ENCODE data around the gene PIAS1.
"Not testable (repeated sequence)": the region's sequence is repeated elsewhere in the genome, so short reads cannot be mapped to it uniquely, and the experiment has no call there.

The PIAS1 gene

DNA sequence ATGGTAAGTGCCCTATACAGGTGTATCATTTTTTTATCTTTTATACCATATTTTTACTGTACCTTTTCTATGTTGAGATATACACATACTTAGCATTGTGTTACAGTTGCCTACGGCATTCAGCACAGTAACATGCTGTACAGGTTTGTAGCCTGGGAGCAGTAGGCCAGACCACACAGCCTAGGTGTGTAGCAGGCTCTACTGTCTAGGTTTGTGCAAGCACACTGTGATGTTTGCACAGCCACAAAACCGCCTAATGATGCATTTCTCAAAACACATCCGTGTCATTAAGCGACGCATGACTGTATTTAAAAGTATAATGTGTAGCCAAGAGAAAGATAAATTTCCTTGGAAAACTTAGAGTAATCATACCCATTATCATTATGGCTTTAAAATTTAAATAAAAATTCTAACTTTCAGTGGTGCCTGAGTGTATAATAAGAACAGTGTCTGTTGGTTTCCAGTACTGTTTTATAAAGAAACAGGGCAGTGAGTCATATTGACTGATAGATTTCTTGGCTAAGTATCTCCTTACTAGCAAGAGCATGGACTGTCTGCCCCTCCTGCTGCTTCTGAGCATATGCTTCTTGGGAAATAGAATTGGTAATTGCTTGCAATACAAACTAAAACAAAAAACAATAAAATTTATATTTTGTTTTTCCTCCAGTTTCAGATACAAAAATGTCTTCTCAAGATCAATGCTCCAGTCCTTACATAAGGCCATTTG, 132.7 kb downstream of the PIAS1 start:
- no peak for DNase-seq

DNA sequence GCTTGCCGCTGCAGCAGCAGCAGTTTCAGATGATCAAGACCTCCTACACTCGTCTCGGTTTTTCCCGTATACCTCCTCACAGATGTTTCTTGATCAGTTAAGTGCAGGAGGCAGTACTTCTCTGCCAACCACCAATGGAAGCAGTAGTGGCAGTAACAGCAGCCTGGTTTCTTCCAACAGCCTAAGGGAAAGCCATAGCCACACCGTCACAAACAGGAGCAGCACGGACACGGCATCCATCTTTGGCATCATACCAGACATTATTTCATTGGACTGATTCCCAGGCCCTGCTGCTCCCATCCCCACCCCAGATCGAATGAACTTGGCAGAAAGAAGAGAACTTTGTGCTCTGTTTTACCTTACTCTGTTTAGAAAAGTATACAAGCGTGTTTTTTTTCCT, 133.4 kb downstream of the PIAS1 start:
- DNase-seq, result peak; percentile 34 to 46

DNA sequence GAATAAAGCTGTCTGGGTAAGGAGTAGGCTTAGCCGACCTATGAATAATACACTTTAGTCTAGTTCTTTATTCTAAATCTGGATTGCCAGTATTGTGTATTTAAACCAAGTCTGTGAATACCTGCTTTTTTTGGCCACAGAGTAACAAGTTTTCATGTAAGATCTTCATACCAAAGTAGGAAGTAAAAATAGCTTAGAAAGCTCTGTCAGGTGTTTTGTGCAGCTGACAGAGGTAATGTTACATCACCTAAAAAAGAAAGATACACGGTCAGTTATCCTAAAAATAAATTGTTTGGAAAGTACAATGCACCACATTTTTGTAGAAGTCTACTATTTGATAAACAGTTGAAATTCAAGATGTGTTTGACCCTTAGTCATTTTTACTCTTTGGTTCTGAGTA, 134.5 kb downstream of the PIAS1 start:
- no peak for DNase-seq

DNA sequence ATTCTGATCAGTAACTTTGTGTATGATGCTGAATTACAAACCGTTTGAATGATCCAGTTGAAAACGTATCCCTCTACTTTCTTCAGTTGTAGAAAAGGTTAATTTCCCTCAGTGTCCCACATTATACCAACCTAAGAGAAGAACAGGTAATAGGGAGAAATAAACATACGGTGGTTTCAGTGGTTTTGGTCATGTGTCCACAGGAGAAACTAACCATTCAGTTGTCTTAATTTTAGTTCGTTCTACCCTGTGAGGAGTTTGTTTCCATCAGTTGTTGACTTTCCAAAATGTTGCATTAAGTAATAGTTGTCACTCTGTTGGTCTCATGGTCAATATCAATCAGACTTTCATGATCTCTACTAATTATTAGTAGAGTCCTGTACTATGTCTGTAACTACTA, 135.9 kb downstream of the PIAS1 start:
- DNase-seq, result no peak

DNA sequence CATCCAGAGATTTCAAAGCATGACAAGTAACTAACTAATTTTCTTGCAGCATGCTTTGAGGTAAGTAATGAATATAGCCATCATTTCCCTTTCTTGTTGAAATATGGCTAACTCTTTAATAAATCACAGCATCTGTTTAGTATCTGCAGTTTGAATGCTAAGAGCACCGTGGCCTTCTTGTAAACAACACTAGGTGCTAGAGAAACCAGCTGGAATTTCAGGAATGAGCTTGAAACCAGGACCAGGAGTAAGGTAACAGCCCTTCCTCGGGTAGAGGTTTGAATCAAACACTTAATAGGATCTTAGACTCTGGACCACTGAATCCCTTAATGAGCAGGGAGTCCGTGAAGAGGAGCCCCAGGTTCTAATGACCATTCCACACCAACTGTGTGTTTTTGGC, 137.4 kb downstream of the PIAS1 start:
- no peak for DNase-seq

DNA sequence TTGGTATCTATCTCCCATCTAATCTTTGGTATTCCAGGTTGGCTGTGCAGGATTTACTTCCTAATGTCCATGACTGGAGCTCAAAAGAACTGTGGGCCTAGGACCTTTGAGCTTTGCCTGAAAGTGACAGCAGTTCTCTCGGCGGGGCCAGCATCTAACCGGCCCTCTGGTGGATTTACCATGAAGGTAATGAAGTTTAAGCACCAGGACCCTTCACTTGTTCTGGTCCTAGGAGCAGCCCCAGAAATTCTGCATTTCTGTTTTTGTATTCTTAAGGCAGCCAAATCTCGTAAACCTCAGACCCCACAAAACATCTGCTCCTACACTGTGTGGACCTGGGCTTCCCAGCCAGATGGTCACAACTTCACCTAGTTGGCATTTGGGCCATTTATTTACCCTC, 138.0 kb downstream of the PIAS1 start:
- no peak for DNase-seq

DNA sequence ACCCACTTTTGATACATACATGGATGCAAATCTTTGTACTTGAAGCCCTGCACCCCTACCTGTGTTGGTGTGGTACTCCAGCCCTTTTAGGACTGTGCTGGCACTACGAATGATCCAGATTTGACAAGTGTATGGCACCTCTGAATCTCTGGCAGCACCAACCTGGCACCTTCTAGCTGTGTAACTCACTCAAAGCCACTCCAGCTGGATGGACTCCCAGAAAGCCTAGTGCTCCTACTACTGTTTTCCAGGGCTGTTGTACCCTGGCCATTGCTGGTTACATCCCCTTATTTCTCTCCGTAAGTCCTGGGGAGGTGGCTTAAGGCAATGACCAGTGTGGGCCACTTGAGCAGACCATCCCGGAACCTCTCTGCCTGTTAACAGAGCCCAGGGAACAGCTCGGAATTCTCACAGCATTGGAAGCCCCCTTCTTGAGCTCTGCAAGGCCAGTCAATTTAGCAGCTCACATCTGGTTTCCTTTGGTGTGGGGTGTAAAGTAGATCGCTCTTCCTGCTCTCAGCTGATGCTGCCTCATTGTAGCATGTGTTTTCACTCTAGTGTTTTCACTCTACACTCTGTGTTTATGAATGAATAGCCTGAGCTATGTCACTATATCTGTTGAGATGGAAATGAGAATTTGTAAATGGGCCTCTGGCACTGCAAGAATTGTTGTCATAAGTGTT, 138.8 kb downstream of the PIAS1 start:
- peak in 1 of 2 donors; percentile 21 for DNase-seq

DNA sequence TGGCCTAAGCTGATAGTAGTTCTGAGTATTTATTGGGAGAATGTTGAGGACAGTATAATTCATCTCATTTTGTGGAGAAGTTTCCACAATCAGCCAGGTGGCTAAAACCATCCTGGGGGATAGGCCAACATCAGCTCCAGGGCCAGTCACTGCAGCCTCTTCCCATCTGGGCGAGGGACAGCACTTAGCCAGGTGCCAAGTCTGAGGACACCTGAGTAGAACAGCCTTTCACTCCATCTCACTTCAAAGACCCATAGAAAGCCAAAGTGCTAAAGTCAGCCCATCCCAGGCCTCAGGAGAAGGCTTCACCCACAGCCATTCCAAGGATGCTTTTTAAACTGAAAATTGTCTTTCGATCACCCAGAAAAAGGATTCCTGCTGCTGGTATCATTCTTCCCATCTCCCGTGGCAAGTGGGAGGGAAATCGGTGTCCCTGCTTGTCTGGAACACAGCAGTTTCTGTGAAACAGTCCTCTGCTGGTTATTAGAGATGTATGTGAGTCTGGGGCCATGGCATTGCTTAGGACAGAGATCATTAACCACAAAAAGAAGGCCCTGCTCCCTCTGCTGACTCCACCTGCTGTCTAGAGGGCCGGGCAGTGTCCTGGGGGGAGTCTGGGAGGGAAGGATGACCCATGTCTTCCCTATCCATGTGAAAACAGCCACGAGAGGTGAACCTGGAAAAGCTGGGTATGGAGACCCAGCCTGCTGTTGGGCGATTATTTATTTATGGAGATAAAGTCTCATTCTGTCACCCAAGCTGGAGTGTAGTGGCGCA, 141.4 kb downstream of the PIAS1 start:
- no peak for DNase-seq

DNA sequence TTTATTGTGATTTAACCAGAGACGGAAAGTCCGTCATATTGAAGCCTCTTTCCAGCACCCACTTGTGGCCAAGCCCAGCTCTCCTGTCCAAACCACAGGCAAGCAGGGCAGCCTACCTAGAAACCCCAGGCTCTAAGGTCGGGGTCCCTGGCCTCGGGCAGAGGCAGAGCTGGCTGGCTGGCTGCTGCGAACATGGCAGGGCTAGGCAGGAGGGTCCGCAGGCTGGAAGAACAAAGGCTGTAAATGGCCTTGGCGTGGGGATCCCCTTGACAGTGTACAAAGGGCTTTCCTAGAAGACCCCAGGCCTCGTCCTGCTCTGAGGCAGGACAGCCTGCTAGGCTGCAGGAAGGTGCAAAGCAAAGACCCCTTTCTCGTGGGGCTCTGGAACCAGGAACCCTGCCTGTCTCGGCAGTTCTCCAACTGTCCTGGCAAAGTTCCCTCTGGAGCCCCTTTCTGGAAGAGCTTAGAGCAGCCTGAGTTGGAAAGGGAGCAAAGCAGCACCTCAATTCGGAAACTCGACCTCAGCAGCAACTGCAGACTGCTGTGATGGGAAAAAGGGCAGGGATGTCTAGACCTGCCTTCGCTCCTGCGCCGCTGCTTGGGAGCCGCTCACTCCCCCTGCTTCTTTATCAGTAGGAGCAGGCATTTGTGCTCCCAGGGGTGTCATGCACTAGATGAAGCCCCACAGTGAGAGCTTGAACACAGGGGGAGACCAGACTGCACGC, 142.5 kb downstream of the PIAS1 start:
- no peak for DNase-seq

DNA sequence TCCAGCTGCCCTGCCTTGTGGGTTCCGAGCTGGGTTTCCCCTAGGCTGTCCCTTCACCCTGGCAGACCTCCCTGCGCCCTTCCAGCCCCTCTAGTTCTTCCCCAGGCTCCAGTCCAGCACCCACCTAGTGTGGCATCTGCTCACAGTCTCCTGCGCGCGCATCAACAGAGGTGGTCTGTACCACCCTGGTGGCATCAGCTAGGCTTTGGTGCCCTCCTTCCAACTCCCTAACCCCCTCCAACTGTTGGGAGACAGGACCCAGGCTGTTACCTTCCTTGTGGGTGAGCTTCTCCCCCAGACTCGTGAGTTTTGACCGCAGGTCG, 143.0 kb downstream of the PIAS1 start:
- no peak for DNase-seq

DNA sequence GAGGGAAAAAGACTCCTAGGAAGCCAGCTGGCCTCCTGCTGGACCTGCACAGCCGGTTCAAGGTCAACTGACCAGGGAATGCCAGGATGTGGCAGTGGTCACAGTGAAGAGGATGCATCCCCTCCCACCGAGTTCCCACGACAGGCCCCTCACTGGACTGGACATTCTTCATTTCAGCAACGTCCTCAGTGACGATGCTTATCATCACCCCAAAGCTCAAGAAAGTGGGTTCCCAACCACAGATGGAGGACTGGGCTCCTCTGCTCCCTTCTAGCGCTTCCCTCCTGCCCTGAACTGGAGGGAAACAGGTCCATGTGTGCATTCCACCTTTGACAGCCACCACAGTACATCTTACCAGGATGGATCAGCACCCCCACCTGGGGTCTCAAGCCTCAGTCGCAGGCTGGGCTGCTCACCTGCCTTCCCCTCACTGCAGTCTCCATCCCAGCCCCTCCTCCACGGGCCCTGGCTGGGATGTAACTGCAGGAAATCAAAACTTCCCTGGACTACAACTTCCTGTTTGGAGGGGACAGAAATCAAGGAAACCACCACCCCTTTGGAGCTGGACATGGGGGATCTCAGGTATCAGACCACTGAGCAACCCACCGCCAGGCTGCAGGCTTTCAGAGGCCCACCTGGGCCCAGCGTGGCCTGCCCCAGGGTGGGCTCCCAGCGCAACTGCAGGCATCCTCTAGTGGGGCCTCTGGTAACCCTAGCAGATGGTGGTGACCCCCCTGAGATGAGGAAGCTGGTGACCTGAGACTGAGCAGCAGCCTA, 143.7 kb downstream of the PIAS1 start:
- no peak for DNase-seq

DNA sequence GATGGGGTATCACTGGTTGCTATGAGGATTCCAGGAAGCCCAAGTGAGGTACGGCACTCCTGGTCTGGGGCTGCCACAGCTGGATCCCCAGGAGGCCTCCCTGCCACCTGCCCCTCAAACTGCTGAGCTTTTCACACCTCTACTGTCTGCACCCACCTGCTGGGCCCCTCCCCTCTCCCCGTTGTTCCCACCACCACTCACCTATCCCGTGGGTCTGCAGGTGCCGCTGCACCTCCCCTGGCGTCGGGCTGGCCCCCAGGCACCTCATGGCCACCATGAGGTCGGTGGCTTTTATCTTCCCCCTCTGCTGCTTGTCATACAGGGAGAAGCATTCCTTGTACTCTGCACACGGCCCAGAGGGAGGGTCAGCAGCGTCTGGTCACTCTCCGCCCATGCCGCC, 145.2 kb downstream of the PIAS1 start:
- no peak for DNase-seq

DNA sequence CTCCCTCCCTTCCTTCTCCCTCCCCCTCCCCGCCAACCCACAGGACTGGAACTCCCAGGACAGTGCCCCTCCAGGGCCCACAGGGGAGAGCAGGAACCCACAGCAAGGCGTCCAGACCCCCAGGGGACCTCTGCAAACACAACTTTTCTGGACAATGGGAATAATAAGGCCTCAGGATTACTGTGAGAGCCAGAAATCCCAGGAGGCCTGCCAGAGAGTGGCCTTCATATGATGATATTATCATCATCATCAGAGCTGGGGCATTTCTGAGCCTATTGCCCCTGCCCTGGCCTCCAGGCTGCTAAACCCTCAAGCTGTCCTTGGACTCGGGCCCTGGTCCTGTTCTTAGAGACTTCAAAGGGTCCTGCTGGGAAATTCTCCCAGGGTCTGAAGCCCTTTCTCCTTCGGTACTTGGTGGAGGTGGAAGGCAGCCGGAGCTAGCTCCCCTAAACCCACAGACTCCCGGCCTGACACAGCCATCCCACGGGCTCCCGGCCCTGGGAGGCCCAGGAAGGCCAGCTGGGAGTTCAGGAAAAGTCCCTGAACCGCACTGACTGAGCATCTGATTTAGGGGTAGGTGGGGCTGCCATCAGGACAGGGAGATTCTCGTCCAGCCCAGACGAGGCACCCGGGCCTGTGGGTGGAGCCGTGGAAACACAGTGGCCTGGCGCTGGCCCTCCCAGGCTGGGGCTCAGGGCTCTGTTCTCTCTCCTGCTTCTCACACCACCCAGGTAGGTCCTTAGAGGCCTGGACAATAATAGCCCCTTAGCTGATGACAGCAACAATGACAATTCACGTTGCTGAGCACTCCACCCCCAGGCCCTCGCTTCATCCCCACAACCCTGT, 146.1 kb downstream of the PIAS1 start:
- no peak for DNase-seq

DNA sequence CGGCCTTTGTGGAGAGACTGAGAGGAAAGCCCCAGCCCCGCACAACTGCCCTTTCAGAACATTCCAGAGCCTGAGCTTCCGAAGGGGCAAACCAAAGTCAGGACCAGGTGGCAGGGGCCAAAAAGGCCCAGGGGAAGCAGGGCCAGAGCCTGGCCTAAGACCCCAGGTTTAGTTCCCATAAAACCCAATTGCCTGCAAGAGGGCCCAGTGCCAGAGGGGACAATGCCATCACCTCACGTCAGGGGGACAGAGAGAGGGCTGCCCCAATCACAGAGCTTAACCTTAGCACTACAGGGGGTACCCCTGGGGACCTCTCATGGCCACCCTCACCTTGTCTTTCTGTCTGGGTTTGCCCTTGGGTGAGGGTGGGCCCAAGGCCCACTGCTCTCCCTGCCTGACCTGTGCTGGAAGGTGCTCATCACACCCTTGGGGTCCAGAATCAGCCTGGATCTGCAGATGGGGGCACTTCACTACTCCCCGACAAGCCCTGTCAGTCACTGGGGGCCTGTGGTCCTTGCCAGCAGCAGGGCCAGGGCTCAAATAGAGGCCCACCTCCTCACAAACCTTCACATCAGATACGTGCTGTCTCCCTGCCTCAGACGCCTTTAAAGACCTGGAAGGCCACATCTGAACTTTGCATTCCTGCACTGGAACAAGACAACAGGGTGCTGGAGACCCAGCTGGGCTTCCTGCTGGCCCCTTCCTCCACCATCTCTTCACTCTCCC, 147.2 kb downstream of the PIAS1 start:
- no peak for DNase-seq

DNA sequence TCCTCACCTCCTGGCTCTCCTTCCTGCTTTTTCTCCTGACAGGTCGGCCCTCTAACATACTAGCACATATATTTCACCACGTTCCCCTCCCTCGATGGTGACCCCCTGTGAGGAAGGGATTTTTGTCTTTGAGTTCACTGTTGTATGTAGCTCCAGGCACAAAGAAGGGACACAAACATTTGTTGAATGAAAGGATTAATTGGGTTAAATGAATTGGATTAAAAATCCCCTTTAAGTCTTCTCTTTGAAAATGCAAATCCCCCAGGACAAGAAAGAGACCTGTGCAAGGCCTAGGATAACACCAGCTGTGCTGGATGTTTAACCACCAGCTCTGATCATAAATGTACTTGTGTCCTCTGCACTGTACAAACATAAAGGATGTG, 147.8 kb downstream of the PIAS1 start:
- no peak for DNase-seq

DNA sequence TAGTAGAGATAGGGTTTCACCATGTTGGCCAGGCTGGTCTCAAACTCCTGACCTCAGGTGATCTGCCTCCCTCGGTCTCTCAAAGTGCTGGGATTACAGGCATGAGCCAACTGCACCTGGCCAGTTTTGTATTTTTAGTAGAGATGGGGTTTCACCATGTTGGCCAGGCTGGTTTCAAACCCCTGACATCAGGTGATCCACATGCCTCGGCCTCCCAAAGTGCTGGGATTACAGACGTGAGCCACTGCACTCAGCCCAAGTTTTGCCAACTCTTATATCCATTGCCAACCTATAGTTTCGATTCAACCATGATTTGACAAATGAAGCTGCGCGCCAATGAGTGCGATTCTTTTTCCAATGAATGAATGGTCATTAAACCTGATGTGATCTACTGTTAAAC, 148.9 kb downstream of the PIAS1 start:
- not testable (repeated sequence) for DNase-seq

DNA sequence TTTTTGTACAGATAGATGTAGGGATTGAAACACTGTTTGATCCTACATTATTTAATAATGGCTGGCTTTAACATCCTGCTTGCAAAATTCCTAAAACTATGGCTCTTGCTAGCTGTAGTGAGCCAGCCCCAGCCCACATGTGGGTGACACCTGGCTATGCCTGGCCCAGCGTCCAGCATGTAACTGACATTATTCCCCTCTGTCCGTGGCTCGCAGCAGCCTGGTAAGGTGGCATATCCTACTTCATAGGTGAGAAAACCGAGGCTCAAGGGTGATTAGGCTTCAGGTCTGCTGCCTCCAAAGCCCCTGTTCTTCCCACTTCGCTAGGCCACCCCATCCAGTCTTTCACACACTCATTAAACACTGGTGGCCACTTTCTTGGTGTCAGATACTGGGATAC, 149.4 kb downstream of the PIAS1 start:
- no peak for DNase-seq

DNA sequence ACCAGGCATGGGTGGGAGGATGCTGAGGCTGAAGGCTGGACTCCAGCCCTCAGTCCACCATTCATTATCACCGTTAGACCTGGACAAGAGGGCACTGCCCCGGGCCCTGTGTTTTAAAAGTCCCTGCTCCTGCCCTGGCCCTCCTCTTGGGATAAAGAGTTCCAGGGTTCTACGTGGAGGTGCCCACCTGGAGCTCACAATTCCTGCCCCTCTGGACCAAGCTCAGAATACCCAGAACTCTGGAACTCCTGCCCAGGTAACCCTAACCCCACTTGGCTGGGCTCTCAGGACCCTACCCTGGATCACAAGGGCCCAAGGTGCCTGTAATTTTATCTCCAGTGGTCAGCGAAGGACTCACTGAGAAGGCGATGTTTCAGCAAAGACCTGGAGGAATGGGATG, 149.8 kb downstream of the PIAS1 start:
- no peak for DNase-seq

DNA sequence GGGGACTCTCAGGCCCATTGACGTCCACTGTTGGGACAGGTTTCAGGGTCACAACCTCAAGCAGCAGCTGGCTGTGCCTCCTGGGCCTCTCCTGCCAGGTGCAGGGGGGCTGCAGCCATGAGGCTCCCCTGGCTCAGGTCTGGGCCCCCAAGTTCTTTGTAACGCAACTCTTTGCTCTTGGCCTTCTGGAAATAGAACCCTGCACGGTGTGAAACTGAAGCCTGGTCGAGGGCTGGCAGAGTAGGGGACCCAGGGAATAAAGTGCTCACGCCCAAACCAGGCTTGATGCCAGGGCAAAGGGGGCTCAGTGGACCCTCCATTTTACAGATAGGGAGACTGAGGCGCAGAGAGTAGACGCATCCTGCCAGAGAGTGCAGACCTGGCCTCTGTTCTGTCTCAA, 150.2 kb downstream of the PIAS1 start:
- no peak for DNase-seq

DNA sequence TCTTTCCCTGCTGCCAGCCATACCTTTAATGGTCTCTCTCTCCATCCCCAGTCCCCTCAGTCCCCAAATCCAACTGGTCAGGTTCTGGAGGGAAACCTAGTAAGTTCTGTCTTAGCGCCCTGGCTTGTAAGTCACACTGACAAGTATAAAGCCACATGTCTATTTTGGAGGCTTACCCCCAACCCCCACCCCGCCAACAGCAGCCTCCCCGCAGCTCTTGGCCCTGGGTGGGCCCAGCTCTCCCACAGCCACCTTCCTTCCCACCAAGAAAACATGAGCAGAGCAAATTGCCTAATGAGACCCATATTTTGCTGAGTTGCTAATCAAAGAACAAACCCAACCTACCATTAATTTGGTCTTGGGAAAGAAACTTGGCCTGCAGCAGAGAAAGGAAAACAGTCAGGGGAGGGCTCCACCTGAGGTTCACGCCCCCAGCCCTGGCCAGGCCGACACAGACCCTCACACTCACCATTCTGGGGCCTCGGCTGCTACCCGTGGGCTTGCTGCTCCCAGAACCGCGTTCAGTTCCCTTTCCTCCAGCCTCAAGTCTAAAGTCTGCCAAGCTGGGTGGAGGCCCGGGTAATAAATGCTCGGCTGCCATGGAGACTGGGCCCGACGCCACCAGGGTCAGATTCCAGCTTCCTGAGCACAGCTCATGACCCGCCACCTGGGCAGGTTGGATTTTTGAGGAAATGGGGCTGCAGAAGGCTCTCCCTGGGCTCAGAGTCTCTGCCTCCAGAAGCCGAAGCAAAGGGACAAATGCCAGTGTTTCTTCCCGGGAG, 150.9 kb downstream of the PIAS1 start, which contains the start of gene CALML4:
Gene CALML4 (minus strand): TSS at position 557 of the 782 bp plus-strand sequence. CDS start 85 bp downstream, at position 472.
- peak in 1 of 2 donors; percentile 34 for DNase-seq
